HuH-7.5 (cell line): Measurements from ENCODE around the gene CSTF3.
"Not testable (repeated sequence)": the region's sequence is repeated elsewhere in the genome, so short reads cannot be mapped to it uniquely, and the experiment has no call there.

Experiments
- DNase-seq: peaks from one replicate; pipeline ENCODE4 v3.0.0; 2011; ENCODE audit warnings: low spot score

CSTF3 gene

DNA sequence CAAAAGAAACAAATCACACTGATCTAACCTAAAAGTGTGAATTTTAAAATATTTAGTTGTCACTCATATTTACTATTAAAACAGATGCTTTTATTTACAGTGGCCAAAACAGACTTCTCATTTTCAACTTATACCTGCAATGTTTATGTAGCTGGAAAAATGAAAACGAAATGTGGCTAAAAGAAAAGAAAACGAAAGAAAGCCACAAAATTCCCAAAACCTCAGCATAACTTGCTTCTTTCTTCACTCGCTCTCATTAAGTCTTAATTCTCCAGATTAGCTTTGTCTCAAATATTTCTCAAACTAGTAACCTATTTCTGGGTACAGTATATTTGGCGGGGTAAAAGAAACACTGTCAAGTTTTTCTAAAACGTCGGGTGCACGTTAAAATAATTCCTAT, 693 bp downstream of the CSTF3 start:
- DNase-seq: no peak

DNA sequence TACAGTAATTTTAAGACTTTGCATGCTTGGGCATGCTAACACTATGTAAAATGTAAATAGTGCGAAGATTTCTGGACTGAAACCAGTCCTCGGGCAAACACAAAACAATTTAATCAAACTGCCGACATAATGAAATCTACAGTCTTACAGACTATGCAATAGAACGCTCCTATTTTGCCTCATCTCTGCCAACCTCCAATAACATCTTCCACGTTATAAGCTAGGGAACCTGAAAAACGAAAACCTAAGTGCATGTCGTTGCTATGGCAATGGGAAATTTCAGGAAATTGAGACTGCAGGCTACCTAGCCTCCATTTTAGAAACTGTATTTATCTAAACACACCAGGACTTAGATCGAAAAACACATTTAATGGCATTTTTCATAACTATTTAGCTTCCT, 1.1 kb downstream of the CSTF3 start:
- no peak for DNase-seq

DNA sequence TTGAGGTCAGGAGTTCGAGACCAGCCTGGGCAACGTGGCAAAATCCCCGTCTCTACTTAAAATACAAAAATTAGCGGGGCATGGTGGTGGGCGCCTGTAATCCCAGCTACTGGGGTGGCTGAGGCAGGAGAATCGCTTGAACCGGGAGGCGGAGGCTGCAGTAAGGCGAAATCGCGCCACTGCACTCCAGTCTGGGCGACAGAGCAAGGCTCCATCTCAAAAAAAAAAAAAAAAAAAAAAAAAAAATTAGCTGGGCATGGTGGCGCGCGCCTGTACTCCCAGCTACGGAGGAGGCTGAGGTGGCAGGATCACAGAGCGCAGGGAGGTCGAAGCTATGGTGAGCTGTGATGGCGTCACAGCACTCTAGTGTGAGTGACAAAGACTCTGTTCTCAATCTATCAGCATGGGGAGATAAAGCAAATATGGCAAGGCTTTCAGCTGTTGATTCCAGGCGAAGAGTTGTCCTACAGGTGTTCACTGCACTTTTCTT, 1.9 kb downstream of the CSTF3 start:
- not testable (repeated sequence) for DNase-seq

DNA sequence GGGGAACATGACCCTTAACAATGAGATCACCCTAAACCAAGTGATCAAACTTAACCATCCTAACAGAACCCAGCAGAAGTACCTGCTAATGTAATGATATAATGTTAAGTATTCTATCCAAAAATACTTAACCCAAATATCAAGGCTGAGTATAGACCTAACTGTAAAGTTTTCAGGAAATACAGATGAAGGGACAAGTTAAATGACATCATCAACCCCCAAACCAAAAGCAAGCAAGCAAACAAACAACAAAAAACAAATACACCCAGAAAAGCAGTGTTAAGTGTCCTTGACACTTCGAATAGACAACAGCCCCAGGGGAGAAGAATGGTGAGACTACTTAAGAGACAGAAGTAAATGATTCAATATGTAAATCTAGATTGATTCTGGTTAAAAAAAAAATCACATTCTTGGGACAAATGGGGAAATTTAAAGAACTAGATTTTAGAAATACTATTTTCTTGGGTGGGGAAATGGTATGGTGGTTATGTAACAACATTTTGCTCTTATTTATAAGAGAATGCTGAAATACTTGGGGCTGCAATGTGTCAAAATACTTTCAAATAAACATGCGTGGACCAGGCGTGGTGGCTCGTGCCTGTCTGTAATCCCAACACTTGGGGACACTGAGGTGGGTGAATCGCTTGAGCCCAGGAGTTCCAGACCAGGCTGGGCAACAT, 2.5 kb downstream of the CSTF3 start:
- DNase-seq: no peak

DNA sequence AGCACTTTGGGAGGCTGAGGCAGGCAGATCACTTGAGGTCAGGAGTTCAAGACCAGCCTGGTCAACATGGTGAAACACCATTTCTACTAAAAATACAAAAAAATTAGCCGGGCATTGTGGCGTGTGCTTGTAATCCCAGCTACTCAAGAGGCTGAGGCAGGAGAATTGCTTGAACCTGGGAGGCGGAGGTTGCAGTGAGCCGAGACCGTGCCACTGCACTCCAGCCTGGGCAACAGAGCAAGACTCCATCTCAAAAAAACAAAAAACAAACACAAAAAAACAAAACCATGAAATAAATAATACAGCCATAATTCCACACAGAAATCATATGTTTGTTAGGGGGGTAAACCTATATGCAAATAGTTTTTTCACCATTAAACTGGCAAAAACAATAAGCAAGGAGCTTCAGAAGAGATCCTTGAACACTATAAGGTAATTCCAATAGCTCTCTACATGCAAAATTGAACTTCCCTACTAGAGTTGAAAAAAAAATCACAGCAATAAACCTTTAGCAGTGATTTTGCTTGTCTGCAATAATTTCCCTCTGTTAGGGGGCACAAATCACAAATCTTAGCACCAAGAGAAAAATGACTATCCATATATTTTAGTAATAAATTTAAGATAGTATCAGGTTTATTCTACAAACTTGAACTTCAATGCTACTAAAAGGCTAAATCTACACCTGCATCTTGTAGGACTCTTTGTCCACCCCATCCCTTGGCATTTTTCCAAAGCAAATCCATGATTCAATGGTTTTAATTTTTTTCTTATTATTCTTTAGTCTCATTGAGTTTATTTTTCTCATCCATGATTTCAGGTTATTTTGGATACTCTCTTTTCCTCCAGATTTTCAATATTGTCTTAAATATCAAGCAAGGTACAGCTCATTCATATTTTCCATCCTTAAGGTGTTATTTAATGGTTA, 3.9 kb downstream of the CSTF3 start:
- DNase-seq: no peak

DNA sequence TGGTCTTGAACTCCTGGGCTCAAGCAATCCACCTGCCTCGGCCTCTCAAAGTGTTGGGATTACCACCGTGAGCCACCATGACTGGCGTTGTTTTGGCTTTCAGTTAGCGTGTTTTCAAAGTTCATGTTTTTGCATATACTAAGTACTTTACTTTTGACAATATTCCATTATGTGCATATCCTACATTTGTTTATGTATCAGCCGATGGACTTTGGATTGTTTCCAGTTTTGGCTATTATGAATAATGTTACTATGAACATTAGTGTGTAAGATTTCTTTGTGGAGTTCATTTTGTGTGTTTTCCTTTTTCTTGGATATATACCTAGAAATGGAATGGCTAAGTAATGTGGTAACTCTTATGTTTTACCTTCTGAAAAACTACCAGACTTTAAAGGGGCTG, 9.9 kb downstream of the CSTF3 start:
- DNase-seq: no peak

DNA sequence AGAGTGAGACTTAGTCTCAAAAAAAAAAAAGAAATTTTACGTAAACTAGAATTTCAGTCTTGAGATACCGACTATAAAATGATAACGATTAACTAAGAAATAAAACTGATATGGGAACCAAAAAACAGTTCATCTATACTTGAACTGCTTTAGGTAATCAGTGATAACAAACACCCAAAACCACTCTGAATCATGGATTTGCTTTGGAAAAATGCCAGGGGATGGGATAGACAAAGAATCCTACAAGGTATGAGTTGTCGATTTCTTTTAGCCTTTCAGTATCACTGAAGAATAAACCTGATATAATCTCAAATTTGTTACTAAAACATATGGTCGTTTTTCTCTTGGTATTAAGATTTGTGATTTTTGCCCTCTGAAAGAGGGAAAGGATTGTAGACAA, 13.7 kb downstream of the CSTF3 start:
- no peak for DNase-seq

DNA sequence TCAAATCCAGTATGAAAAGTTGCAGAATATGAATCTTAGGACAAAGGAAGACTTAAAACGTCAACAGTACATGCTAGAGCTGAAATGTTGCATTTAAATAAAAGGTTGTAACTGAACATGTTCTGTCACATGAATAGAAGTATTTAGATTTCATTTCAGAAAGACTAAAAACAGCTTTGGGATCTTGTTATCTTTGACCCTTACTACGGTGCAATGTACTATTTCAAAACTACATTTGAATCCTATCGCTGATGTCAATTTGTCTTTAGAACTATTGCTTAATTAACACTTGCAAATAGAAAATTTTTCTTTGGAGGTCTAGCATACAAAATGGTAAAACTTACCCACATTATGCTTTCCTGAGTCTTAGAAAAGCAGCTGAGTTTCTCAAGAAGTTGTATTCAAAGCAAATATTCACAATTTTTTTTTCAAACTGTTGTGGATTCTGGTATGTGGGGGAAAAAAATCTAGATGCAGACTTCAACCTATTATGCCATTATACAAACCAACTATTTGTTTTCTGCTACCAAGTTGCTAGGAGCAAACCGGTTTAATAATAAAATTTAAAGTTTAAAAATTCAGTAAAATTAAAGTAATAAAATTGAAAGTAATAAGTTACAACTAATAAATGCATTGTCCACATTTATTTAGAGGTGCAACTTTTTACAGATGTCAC, 25.4 kb downstream of the CSTF3 start:
- no peak for DNase-seq

DNA sequence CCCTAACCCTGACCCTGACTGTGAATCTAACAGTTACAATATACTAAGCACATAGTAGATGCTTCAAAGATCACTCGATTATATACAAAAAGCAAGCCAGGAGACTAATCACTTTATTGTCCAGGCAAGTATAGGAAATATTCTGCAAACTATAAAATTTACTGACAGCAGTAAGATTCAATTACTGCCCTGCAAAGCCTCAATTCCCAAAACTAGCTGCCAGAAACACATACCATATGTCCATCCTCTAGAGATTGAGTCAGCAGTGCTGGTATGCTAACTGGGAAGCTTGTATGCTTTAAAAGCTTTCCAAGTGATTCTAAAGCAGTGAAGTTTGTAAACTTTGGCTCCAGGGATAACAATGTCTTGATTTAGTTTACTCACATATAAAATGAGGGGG, 26.1 kb downstream of the CSTF3 start:
- no peak for DNase-seq

DNA sequence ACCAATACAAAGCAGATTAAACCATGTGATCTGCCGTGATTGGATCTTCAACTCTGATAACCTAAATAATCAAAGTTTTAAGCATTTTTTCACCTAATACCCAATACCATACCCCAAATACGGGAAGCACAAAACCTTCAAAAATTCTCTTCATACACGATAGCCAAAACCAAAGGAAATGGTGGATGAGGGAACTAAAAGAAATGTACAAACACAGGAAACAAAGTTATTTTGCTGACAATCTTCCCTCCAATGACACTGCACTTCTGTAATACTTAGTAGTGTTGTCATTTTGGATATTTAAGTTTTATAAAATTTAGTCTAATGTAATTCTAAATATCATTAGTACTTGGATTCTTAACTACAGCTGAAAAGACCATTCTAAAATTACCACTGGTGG, 27.0 kb downstream of the CSTF3 start:
- DNase-seq: no peak

DNA sequence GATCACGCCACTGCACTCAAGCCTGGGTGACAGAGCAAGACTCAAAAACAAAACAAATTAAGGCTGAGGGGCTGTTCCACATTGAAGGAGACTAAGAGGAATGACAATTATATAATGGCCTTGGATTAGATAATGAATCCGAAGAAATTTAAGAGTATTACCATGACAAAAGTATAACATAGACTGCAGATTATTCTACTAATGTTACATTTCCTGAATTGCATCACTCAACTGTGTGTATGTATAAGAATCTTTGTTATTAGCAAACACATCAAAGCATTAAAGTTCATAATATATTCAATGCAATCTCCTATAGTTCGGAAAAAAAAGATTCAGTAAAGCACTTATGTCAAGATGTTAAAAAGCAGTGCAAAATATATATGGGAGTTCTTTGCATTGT, 27.5 kb downstream of the CSTF3 start:
- no peak for DNase-seq

DNA sequence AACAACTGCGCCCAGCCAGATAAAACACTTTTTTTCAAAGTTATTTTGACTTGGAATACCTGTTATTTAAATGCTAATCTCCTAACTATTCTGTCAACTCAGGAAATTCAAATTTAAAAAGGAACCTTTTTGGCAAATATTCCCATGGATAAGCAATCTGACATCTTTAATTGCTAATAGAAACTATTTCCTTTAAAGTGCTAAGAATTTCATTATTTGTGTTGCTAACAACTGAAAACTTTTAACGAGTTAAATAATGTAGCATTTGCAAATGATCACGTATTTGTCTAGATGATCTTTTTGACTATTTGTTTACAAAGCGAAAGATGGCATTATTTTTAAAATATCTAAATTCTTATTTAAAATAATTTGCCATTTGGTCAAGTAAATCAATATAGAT, 28.8 kb downstream of the CSTF3 start:
- no peak for DNase-seq

DNA sequence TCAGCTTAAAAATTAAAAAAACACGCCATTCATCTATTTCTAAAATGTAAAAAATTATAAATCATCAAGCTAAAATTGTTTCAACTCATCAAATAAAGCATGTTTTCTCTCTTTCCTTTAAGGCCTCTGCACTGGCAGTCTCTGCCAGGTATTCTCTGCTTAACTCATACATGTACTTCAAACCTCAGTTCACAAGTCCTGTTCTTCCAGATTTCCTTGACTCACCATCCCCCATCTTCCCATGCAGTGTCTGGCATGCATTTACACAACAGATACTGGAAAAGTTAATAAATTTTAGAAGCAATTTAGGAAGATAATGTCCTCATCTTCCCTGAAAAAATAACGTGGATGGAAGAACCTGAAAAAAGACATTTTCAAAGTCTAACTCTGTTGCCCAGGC, 32.5 kb downstream of the CSTF3 start:
- DNase-seq: no peak

DNA sequence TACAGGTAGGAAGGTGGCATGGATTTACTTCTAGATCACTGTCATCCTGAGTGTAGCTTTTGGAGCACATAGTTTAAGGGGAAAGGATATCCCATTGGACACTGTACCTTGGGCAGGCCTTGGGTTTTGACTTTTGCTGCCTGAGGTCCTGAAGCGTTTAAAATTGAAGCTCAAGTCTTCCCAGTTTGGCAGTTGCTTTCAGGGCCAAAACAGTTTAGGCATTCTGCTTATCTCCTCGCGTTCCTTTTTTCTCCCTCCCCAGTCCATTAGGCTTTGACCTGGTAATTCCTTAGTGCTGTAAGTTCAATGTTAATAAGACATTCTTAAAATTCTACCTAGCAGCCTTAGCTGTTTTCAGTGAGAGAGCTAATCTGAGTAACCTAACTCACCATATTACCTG, 35.7 kb downstream of the CSTF3 start:
- DNase-seq: no peak

DNA sequence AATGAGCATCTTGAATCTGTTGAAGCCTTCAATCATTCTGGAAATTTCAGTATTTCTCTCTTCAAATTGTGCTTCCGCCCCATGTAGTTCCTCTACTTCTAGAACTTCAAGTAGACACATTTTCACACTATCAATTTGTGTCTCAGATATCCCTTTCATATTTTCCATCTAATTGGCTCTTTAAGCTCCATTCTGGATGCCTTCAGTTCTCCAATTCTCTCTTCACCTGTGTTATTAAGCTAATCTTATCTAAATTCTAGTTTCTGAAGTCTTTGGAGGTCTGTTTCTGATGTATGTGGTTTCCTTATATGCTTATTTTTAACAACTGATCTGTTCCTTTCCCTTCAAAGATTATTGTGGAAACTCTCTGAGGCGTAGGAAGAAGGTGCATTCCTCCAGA, 36.3 kb downstream of the CSTF3 start:
- DNase-seq: no peak

DNA sequence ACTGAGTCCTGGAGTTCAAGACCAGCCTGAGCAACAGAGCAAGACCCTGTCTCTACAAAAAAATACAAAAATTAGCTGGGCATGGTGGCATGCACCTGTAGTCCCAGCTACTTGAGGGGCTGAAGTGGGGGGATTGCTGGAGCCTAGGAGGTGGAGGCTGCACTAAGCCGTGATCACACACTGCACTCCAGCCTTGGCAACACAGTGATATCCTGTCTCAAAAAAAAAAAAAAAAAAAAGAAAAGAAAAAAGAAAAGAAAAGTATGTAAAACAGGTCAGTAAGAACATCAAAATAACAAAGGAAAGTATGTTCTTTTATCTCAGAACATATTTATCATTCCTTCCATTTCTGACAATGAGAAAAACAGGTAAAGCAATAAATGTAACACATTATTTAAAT, 38.6 kb downstream of the CSTF3 start:
- DNase-seq: not testable (repeated sequence)

DNA sequence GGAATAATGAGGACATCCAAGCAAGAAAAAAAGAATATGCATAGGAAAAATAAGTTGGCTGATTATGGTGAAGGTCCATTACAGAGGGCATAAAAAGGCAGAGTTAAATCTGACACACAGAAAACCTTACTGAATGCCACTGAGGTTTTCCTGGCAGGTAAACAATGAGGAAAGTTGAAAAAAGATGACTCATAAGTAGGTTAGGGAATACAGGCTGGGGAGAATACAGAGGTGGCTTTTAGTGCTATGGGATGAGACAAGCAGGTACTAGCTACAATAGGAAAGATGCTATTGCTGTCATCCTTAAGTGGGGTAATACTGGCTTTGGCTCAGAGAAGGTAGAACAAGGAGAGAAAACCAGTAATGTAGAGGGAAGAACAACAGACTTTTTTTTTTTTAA, 44.7 kb downstream of the CSTF3 start:
- DNase-seq: no peak

DNA sequence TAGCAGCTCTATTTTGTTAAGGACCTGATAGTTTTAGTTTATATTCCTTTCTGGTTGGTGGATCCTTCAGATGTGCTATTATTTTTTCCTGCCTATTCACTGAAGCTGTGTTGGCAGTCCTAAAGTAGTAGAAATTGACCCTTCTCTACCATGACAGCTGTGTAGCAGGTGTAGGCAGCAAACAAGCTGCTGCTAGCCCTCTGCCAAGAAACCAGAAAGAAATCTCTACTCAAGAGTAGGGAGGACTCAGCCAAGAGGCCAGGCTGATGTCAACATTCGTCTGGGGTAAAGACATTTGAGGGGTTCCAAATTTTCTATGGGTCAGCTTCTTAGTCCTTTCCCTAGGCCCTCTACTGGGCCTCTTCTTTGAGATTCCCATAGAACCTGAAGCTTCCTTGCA, 51.2 kb downstream of the CSTF3 start:
- DNase-seq: no peak

DNA sequence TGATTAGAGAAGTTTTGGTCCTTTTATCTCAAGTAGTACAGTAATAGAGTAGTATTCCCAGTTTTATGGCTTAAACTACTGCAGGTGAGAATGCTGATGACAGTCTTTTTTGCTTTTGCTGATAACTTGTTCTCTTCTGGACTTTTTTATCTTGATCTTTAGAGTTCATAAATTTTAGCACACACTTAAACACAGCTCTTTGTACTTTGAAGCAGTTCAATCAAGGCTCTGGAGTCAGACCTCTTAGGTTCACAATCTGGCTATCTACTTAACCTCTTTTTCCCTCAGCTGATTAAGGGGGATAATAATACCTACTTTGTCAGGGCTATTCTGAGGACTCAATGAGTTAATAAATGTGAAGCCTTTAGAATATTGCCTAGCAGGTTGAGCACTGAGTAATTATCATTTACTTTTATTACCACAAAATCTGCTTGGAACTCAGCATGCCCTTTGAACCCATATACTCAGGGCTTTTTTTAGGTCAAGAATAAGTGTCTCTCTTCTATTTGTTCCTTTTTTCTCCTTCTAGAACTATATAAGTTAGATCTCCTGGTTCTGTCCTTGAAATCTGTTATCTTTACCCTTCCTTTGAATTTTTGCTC, 51.9 kb downstream of the CSTF3 start:
- no peak for DNase-seq

DNA sequence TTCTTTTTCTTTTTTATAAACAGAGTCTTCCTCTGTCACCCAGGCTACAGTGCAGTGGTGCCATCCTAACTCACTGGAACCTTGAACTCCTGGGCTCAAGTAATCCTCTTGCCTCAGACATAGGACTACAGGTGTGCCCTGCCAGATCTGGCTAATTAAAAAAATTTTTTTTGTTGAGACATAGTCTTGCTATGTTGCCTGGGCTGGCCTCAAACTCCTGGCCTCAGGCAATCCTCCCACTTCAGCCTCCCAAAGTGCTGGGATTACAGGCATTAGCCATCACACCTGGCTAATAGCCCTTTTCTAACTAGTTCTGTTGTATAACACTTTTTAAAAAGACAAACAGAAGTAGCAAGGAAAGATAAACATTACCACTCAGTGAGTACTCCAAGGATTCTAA, 57.4 kb downstream of the CSTF3 start:
- DNase-seq: no peak

DNA sequence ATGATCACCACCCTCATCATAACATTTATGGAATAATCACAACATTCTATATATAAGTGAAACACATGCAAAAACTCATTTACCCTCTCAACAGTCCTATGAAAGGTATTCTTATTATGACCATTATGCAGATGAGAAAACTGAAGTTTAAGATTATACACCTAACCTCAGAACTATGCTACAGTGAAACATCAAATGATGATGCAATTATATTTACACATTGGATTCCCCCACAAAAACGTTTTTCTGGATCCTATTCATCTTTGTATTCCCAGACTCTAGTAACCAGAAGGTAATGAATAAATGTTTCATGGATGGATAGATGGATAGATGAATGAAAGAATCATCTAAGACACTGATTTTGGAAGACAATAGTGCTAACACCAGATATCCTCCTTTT, 67.1 kb downstream of the CSTF3 start:
- no peak for DNase-seq

DNA sequence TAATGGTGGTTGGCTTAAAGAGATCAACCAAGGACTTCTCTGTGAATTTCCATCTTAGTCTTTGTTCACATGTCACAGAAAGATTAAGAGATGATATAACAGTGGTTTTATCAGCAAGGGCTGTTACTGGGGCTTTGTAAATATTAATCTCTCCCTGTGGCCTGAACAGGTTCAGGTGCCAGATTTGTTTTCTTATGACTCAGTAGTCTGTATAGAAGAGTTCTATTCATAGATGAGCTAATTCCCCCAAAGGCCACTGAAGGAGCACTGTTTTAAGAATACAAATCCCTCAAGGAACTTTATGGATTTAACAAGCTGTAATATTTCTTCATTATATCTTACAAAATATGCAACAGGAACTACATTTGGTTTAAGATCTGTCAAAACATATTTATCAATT, 71.5 kb downstream of the CSTF3 start:
- DNase-seq: no peak

DNA sequence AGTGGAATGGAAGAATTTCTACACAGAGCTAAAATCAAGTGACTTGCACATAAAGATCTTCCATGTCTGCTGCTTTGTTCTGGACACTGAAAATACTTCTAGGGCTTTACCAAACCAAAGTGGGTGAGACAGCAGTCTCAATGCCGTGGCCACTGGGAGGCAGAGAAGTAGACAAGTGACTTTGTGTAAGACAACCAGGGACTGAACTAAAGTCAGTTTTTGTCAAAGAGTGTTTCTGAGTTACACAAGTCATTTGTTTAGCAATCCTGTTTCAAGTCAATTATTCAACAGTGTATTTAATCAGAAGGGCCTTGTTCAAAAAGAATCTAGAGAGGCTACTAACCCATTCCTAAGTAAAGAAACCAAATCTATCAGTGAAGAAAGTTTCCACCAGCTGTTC, 75.3 kb downstream of the CSTF3 start:
- no peak for DNase-seq
